GM03348 (cell line): ENCODE data around the gene DBNL.
"Not testable (repeated sequence)": the region's sequence is repeated elsewhere in the genome, so short reads cannot be mapped to it uniquely, and the experiment has no call there.

Experiments used
- DNase-seq: peaks from one replicate; pipeline ENCODE4 v3.0.0; 2012; ENCODE audit warnings: low spot score

DBNL gene

GRCh38 chr7:44044315-44045225 is at the start of gene DBNL:
TSS of gene DBNL (plus strand) at chr7:44044702. CDS start at chr7:44044738, 36 bp downstream.
- peak; percentile 96 for DNase-seq

DNA sequence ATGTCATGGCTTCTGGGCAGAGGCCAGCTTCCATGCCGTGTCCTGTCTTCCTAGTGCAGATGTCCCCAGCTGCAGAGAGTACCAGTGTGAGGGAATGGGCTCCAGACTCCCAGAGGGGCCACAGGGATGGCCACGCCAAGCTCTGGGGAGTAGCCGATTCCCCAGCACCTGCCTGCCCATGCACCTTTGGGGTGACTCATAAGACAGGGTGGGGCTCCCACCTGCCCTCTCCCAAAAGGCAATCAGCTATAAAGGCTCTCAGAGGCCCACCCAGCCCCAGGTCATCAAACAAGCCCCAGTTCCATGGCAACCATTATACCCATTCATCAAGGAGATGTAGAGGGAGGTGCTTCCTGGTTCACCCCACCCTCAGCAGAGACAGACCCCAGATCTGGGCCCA is 47.0 kb upstream of the DBNL start, which contains the start of gene SPDYE1:
SPDYE1 (plus strand) TSS at position 366 of the 400 bp plus-strand sequence. CDS start 2,053 bp downstream, outside the sequence.
- not testable (repeated sequence) for DNase-seq

GRCh38 chr7:44012081-44012480 is 32.4 kb upstream of the DBNL start:
- not testable (repeated sequence) for DNase-seq

GRCh38 chr7:44015090-44015489 is 29.4 kb upstream of the DBNL start:
- DNase-seq = not testable (repeated sequence)

GRCh38 chr7:44018857-44019807 is 25.4 kb upstream of the DBNL start:
- DNase-seq = peak; percentile 99

DNA sequence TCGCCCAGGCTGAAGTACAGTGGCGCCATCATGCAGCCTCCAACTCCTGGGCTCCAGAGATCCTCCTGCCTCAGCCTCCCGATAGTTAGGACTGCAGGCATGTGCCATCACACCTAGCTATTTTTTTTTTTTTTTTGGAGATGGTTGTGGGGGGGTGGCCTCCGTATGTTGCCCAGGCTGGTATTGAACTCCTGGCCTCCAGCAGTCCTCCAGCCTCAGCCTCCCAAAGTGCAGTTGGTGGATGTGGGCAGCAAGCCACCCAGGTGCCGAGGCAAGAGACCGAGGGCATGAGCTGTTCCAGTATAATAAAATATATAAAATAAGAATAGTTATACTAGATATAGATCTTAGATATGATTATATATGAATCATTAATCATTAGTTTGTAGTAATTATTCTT is 24.7 kb upstream of the DBNL start:
- DNase-seq = not testable (repeated sequence)

DNA sequence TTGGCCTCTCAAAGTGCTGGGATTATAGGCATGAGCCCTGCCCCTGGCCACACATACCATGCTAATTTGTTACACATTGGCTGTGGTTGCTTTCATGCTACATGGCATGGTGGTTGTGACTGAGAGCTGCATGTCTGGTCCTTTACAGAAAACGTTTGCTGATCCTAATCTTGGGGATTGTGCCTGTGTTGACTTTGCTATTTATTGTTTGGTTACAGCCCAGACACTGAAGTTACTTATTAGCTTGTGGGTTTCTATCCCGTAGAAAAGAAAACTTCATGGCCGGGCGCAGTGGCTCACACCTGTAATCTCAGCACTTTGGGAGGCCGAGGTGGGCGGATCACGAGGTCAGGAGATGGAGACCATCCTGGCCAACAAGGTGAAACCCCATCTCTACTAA is 22.4 kb upstream of the DBNL start:
- not testable (repeated sequence) for DNase-seq

GRCh38 chr7:44022796-44023467 is 21.6 kb upstream of the DBNL start:
- not testable (repeated sequence) for DNase-seq

DNA sequence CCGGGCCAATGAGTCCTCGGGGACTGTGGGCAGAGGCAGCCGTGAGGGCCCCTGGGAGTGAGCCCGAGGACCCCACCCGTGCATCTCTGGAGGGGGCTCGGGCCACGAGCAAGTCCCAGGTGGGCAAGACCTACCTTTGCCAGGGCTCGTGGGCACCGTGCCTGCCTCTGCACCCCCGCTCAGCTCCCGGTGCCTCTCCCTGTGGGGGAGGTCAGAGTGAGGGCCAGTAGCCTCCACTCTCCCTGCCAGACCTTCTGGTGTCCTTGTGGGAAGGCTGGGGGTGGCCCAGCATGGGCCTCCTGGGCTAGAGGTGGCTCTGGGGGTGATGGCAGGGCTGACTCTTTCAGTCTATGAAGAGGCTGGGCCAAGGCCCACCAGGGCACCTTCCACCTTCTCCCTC is 15.1 kb upstream of the DBNL start:
- DNase-seq = not testable (repeated sequence)

- DNase-seq = not testable (repeated sequence)
These were observed 14.5 kb upstream of the DBNL start for GRCh38 chr7:44030029-44030428.

GRCh38 chr7:44031319-44031718 is 13.2 kb upstream of the DBNL start:
- not testable (repeated sequence) for DNase-seq

DNA sequence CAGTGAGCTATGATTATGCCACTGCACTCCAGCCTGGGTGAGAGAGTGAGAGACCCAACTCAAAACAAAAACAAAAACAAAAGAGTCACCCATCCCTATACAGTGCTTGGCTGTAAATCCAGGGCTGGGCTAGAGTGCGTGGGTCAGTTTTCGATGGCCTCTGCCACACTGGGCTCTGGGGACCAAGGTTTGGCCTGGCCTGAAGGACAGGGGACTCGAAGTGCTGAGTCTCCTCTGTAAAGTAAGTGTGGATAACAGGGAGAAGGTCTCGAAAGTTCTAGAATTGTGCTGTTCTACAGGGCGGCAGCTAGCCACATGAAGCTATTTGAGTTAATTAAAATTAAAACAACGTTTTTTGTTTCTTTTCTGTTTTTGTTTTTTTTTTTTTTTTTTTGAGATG is 12.5 kb upstream of the DBNL start:
- not testable (repeated sequence) for DNase-seq

GRCh38 chr7:44033971-44034844 is 10.3 kb upstream of the DBNL start:
- DNase-seq = not testable (repeated sequence)

DNA sequence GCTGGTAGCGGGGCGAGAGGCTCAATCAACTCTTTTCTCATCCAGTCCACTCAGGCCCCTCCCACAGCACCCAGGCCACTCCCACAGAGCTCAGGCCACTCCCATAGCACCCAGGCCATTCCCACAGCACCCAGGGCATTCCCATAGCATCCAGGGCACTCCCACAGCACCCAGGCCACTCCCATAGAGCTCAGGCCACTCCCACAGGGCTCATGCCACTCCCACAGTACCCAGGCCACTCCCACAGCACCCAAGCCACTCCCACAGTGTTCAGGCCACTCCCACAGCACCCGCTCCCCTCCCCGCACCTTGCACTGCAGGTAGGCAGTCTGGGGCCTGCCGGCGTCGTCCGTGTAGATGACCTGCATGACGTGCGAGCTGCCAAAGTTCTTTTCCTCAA is 8.1 kb upstream of the DBNL start:
- DNase-seq = not testable (repeated sequence)

DNA sequence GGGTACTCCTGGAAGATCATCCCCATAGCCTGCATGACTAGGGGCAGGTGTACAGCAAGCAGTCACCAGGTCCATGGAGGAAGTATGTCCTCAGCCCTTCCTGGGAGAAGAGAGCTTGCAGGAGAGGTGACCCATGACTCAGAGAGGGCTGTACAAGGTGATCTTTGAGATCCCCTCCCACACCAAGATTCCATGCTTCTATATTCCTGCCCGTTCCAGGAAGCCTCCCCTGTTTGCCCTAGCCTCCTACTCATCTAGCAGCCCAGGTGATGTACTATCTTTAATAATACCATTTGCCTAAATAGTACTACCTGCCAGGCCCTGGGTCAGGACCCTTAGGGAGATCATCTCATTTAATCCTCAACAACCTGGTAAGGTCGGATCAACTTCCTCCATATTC is 6.6 kb upstream of the DBNL start:
- DNase-seq = not testable (repeated sequence)

- not testable (repeated sequence) for DNase-seq
These were observed 5.9 kb upstream of the DBNL start for GRCh38 chr7:44038553-44038952.

DNA sequence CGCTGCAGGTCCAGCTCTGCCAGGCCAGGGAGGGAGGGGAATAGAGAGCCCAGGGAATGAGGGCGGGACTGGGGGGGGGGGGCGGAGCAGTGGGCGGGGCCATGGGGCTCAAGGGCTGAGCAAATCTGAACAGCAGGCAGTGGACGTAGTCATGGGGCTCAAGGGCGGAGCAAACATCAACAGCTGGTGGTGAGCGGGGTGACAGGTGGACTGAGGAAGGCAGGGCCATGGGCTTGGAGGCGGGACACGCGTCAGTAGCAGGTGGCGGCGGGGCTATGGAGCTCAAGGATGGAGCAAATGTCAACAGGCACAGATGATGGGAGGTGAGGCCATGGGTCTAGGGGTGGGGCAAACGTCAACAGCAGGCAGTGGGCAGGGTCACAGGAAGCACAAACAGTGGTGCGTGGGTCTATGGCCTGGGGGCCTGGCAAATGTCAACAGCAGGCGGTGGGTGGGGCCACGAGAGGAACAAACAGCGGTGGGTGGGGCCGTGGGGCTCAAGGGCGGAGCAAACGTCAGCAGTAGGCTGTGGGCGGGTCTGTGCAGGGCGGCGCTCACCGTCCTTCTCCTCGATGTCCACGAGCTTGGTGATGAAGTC is 5.4 kb upstream of the DBNL start:
- peak; percentile 42 for DNase-seq

DNA sequence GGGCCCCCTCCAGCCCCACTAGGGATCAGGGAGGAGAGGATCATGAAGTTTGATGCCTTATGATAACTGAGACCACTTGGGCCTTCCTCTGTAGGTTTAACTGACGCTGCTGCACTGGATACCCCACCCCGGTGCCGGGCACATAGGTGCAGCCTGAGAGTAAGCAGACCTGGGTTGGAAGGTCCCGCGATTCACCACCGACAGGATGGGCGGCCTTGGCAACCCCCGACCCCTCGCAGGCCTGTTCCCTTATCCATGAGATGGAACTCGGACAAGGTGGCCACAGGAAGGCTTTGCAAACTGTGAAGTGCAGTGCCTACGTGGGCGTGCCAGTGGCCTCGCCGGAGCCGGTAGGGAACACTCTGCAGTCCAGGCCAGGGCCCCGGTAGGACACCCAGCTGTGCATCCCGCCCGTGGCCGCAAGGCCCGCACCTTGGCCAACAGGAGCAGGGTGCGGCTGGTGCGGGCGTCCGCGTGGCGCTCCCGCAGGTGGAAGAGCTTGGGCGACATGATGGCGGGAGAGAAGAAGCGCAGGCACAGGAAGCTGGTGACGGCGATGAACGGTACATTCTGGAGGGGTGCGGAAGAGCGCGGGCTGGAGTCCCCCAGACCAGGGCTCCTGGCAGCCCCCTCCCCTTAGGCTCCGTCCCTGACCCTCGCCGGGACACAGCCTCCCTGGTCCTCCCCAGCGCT is 4.6 kb upstream of the DBNL start:
- DNase-seq = not testable (repeated sequence)

- DNase-seq = not testable (repeated sequence)
These were observed 4.0 kb upstream of the DBNL start for GRCh38 chr7:44040493-44040891.

DNA sequence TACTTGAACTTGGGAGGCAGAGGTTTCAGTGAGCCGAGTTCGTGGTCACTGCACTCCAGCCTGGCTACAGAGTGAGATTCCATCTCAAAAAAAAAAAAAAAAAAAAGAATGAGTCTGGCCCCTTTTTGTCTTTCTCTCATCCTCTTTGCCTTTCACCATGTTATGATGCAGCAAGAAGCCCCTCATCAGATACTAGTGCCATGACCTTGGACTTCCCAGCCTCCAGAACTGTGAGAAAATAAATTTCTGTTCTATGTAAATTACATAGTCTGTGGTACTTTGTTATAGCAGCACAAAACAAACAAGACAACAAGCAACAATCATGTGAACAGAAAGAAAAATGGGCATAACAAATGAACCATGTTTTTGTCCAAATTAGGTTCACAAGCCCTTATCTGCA is 2.3 kb upstream of the DBNL start:
- no peak for DNase-seq
